Measurements from ENCODE around the gene CDKAL1. TPM values are rescaled to one million over a fixed set of nuclear protein-coding genes. Genes with fewer than 3 reads are reported as not detected.

Gene CDKAL1
- total and polyA plus RNA-seq, 8 donors, result 3.4 to 36.7 (median 10.4) TPM

GRCh38 chr6:20564777-20565176 is 30.5 kb downstream of the CDKAL1 start:
- DNase-seq, result no peak
- intact Hi-C loops (cut with DNase I; ENCODE audit: low total_unique reads), result loop anchor here (10.0 kb wide), 1 partner anchor 1020 kb away; no protein-coding TSS in a partner anchor
- WGBS, 5 donors, result 58 to 70% (median 63%) methylated on average over 2 of the region's 2 CpGs

GRCh38 chr6:20565342-20565741 is 31.1 kb downstream of the CDKAL1 start:
- Histone ChIP-seq H3K27ac (no peak overlapping the region), H3K27me3 (no peaks in the 10 kb centered on the region), H3K9me3 (no peaks in the 10 kb centered on the region), H3K4me3 (no peak overlapping the region), H3K4me1 (peaks cover 0 to 7% (median 2%) of the 10 kb centered on the region in 4 donors), H3K36me3 (no peaks in the 10 kb centered on the region)
- DNase-seq, result no peak
- 86 to 95% (median 91%) methylated on average over 2 of the region's 2 CpGs for WGBS, 5 donors
- TF ChIP-seq CTCF (IDR thresholded peaks at IDR 0.05) (no peak), POLR2AphosphoS5 (IDR thresholded peaks at IDR 0.05) (no peak), POLR2A (IDR thresholded peaks at IDR 0.05) (no peak), EP300 (IDR thresholded peaks at IDR 0.05) (no peak)
- intact Hi-C loops (cut with DNase I; ENCODE audit: low total_unique reads), result loop anchor here (10.0 kb wide), 1 partner anchor 1019 kb away; no protein-coding TSS in a partner anchor

More at GRCh38 chr6:20564777-20565176, 30.5 kb downstream of the CDKAL1 start:
- TF ChIP-seq CTCF (IDR thresholded peaks at IDR 0.05), result no peak
- TF ChIP-seq POLR2A (IDR thresholded peaks at IDR 0.05), result no peak
- TF ChIP-seq EP300 (IDR thresholded peaks at IDR 0.05), result no peak
- no peak for TF ChIP-seq POLR2AphosphoS5 (IDR thresholded peaks at IDR 0.05)
- Histone ChIP-seq H3K36me3 (no peaks in the 10 kb centered on the region), H3K4me1 (peaks cover 0 to 12% (median 4%) of the 10 kb centered on the region in 4 donors), H3K4me3 (no peak overlapping the region), H3K9me3 (no peaks in the 10 kb centered on the region), H3K27me3 (no peaks in the 10 kb centered on the region), H3K27ac (no peak overlapping the region)

GRCh38 chr6:20566109-20566508 is 31.9 kb downstream of the CDKAL1 start:
- TF ChIP-seq EP300 (IDR thresholded peaks at IDR 0.05), result no peak
- no peak for TF ChIP-seq CTCF (IDR thresholded peaks at IDR 0.05)
- no peak for TF ChIP-seq POLR2A (IDR thresholded peaks at IDR 0.05)
- no peak for TF ChIP-seq POLR2AphosphoS5 (IDR thresholded peaks at IDR 0.05)
- no peak overlapping the region for H3K27ac ChIP-seq
- WGBS, 5 donors, result 88 to 95% (median 88%) methylated on average over 3 of the region's 3 CpGs
- no peaks in the 10 kb centered on the region for H3K9me3 ChIP-seq
- no peaks in the 10 kb centered on the region for H3K36me3 ChIP-seq
- no peak overlapping the region for H3K4me3 ChIP-seq
- intact Hi-C loops (cut with DNase I; ENCODE audit: low total_unique reads), result loop anchor here (10.0 kb wide), 1 partner anchor 1019 kb away; no protein-coding TSS in a partner anchor
- H3K27me3 ChIP-seq, result no peaks in the 10 kb centered on the region
- DNase-seq, result no peak
- no peaks in the 10 kb centered on the region for H3K4me1 ChIP-seq

- Histone ChIP-seq H3K27ac (no peak overlapping the region), H3K36me3 (no peaks in the 10 kb centered on the region), H3K27me3 (no peaks in the 10 kb centered on the region), H3K4me3 (no peak overlapping the region), H3K9me3 (no peaks in the 10 kb centered on the region), H3K4me1 (peaks cover 0 to 16% (median 9%) of the 10 kb centered on the region in 4 donors)
- 84 to 91% (median 87%) methylated on average over 3 of the region's 3 CpGs for WGBS, 5 donors
- intact Hi-C loops (cut with DNase I; ENCODE audit: low total_unique reads), result loop anchor here (10.0 kb wide), 1 partner anchor 1016 kb away; no protein-coding TSS in a partner anchor
- no peak for TF ChIP-seq POLR2A (IDR thresholded peaks at IDR 0.05)
- no peak for TF ChIP-seq POLR2AphosphoS5 (IDR thresholded peaks at IDR 0.05)
- TF ChIP-seq EP300 (IDR thresholded peaks at IDR 0.05), result no peak
- TF ChIP-seq CTCF (IDR thresholded peaks at IDR 0.05), result no peak
- DNase-seq, result no peak
These were observed 34.8 kb downstream of the CDKAL1 start for GRCh38 chr6:20569000-20569610.
